ENCODE measurements around the gene SKAP2.

SKAP2 gene

DNA sequence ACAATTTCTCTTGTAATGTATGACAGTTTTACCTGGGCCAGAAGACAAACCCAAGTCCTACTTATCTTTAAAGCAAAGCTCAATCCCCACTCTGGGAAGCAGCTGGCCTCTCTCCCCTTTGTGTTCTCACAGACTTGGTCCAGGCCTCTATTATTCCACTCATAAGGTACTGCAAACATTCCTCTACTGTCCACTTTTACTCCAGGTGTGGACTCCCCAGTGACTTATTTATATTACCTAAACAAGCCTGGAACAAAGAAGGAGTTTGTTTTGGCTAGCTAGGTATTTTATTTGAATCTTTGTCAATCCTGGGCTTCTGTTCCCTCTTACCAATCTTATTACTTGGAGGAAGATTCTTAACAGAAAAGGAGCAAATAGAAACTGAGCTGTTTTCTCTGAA, 163.5 kb downstream of the SKAP2 start:
- H3K4me3 ChIP-seq (ENCODE audit: low read length), result no peak overlapping the region

DNA sequence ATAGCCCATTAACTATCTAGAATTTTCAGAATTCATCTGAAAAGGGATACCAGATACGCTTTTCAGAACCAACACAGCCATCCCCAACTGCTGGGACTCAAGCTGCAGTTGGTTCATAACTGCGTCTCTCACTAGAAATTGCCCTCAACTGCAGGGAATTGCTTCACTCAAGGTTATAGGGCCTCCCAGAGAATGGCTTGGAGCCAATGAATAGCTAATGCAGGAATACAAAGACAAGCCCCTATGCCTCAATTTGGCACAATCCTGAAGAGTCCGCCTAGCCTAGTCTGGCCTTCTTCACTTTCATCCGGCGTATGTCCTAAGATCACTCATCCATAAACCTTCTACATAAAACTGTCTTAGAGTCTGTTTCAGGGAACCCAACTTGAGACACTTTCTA, 164.0 kb downstream of the SKAP2 start:
- H3K36me3 ChIP-seq (ENCODE audit: insufficient read depth, low read depth, low read length), result no peaks in the 10 kb centered on the region
- H3K4me1 ChIP-seq (ENCODE audit: insufficient read depth, low read length), result no peaks in the 10 kb centered on the region
- no peak overlapping the region for H3K9ac ChIP-seq (ENCODE audit: low read depth, low read length)
- no peaks in the 10 kb centered on the region for H3K9me3 ChIP-seq (ENCODE audit: insufficient read depth, low read depth, low read length)
- no peak overlapping the region for H3K27ac ChIP-seq (ENCODE audit: low read length)
- H3K27me3 ChIP-seq (ENCODE audit: insufficient read depth, low read length), result no peaks in the 10 kb centered on the region
- H3K4me3 ChIP-seq (ENCODE audit: low read length), result no peak overlapping the region

More for the DNA sequence above, 163.5 kb downstream of the SKAP2 start:
- Histone ChIP-seq H3K9ac (ENCODE audit: low read depth, low read length) (no peak overlapping the region), H3K9me3 (ENCODE audit: insufficient read depth, low read depth, low read length) (no peaks in the 10 kb centered on the region), H3K27ac (ENCODE audit: low read length) (no peak overlapping the region), H3K27me3 (ENCODE audit: insufficient read depth, low read length) (no peaks in the 10 kb centered on the region), H3K4me1 (ENCODE audit: insufficient read depth, low read length) (no peaks in the 10 kb centered on the region), H3K36me3 (ENCODE audit: insufficient read depth, low read depth, low read length) (no peaks in the 10 kb centered on the region)

DNA sequence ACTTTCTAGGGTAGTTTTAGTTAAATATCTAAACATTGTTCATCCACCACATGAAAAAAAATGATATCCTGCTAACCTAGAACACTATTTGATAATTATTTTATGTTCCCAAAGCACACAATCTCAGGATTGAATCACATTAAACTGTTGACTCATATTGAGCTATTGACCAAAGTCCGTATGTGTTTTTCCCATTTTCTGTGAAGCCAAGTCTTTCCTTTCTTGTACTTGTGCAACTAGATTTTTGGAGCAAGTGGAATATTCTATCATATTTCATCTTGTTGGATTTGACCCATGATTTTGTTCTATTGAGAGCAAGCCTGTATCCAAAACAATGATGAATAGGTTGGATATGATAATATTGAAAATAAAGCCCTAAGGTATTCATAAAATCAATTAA, 164.6 kb downstream of the SKAP2 start:
- no peaks in the 10 kb centered on the region for H3K36me3 ChIP-seq (ENCODE audit: insufficient read depth, low read depth, low read length)
- no peak overlapping the region for H3K4me3 ChIP-seq (ENCODE audit: low read length)
- H3K9me3 ChIP-seq (ENCODE audit: insufficient read depth, low read depth, low read length), result no peaks in the 10 kb centered on the region
- no peaks in the 10 kb centered on the region for H3K4me1 ChIP-seq (ENCODE audit: insufficient read depth, low read length)
- no peaks in the 10 kb centered on the region for H3K27me3 ChIP-seq (ENCODE audit: insufficient read depth, low read length)
- no peak overlapping the region for H3K27ac ChIP-seq (ENCODE audit: low read length)
- no peak overlapping the region for H3K9ac ChIP-seq (ENCODE audit: low read depth, low read length)

DNA sequence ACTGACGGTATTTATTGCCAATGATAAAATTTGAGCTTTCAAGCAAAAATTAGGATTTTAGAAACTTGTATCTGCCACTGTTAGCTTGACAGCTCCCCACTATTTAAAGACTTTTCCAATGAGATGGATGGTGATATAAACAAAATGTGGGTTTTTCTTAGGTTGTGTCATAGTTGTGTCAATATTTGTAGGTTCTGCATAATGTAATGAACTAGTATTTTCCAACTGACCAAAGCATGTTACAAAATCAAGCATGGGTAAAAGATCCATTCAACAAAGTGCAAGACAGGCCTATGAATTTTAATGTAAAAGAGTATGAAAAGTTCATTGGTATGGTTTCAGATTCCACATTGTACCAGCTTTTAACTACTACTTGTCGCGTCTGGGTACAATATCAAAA, 165.6 kb downstream of the SKAP2 start:
- Histone ChIP-seq H3K27me3 (ENCODE audit: insufficient read depth, low read length) (no peaks in the 10 kb centered on the region), H3K36me3 (ENCODE audit: insufficient read depth, low read depth, low read length) (no peaks in the 10 kb centered on the region), H3K4me1 (ENCODE audit: insufficient read depth, low read length) (no peaks in the 10 kb centered on the region), H3K27ac (ENCODE audit: low read length) (no peak overlapping the region), H3K4me3 (ENCODE audit: low read length) (no peak overlapping the region), H3K9me3 (ENCODE audit: insufficient read depth, low read depth, low read length) (no peaks in the 10 kb centered on the region), H3K9ac (ENCODE audit: low read depth, low read length) (no peak overlapping the region)

DNA sequence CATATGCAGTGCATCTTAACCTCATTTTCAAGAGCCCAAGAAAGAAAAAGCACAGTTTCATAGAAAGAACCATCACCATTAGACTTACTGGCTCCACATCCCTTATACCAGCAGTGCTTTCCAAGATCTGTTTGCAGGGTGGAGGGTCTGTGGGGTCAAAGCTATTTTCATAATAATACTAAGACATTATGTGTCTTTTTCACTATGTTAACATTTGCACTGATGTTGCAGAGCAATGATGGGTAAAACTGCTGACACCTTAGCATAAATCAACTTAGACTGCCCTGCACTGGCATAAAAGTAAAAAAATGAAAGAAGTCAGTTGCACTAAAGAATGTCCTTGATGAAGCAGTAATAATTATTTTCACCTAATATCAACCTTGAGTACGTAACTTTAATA, 166.2 kb downstream of the SKAP2 start:
- no peaks in the 10 kb centered on the region for H3K9me3 ChIP-seq (ENCODE audit: insufficient read depth, low read depth, low read length)
- H3K27me3 ChIP-seq (ENCODE audit: insufficient read depth, low read length), result no peaks in the 10 kb centered on the region
- H3K4me1 ChIP-seq (ENCODE audit: insufficient read depth, low read length), result no peaks in the 10 kb centered on the region
- no peaks in the 10 kb centered on the region for H3K36me3 ChIP-seq (ENCODE audit: insufficient read depth, low read depth, low read length)
- H3K27ac ChIP-seq (ENCODE audit: low read length), result no peak overlapping the region
- no peak overlapping the region for H3K4me3 ChIP-seq (ENCODE audit: low read length)
- H3K9ac ChIP-seq (ENCODE audit: low read depth, low read length), result no peak overlapping the region

DNA sequence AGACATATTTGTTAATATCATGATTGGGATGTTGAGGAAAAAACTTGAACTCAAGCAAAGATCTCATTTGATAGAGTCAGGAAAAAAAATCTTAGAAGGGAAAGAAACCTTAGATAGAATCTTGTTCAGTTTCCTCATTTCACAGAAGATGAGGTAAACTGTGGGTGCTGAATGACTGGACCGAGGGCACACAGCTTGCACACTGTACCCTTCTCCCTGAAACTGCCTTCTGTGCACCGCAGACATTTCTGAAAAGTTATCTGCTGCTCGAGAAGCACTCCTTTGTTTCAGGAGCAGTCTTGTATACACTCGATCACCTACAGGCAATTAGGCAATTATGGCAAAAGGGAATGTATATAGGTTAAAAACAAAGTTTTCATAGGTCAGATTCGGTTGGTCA, 167.4 kb downstream of the SKAP2 start:
- Histone ChIP-seq H3K9me3 (ENCODE audit: insufficient read depth, low read depth, low read length) (no peaks in the 10 kb centered on the region), H3K4me1 (ENCODE audit: insufficient read depth, low read length) (peaks cover 3% of the 10 kb centered on the region), H3K27ac (ENCODE audit: low read length) (no peak overlapping the region), H3K36me3 (ENCODE audit: insufficient read depth, low read depth, low read length) (no peaks in the 10 kb centered on the region), H3K9ac (ENCODE audit: low read depth, low read length) (no peak overlapping the region), H3K27me3 (ENCODE audit: insufficient read depth, low read length) (no peaks in the 10 kb centered on the region), H3K4me3 (ENCODE audit: low read length) (no peak overlapping the region)

DNA sequence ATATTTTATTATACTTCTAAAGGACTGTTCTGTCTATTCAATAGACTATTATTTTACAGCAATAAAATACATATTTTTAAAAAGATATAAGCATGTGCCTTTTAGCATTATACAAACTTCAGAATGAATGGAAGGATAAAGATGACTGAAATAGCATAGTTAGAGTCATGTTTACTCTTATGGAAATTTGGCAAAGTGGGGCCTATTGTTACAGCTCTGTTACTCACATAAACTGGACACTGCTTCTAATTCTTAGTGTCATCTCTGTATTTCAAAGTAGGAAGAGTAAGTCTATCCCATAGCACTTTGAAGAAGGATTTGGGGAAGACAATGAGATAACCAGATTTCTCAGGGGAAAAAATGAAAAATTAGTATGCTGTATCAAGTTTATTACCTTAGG, 168.2 kb downstream of the SKAP2 start:
- Histone ChIP-seq H3K27ac (ENCODE audit: low read length) (no peak overlapping the region), H3K9me3 (ENCODE audit: insufficient read depth, low read depth, low read length) (no peaks in the 10 kb centered on the region), H3K36me3 (ENCODE audit: insufficient read depth, low read depth, low read length) (no peaks in the 10 kb centered on the region), H3K9ac (ENCODE audit: low read depth, low read length) (no peak overlapping the region), H3K27me3 (ENCODE audit: insufficient read depth, low read length) (no peaks in the 10 kb centered on the region), H3K4me3 (ENCODE audit: low read length) (no peak overlapping the region), H3K4me1 (ENCODE audit: insufficient read depth, low read length) (peaks cover 4% of the 10 kb centered on the region)

DNA sequence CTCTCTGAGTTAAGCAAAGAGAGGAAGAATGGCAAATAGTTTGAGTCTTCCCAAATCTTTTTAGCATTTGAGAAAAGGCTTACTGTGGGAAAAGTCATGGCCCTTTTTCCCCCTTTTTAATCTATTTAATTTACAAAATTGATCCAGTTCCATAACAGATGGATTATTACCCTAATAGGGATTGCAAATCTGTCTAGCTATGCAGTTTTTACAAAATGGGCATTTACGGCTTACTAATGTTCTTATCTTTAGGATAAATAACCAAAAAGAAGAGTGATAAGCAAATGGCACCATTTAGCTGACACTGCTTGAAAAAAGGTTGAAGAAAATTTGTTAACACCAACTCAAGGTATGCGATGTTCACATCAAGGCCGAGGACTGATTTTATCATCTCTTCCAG, 169.7 kb downstream of the SKAP2 start:
- peaks cover 4% of the 10 kb centered on the region for H3K4me1 ChIP-seq (ENCODE audit: insufficient read depth, low read length)
- no peaks in the 10 kb centered on the region for H3K27me3 ChIP-seq (ENCODE audit: insufficient read depth, low read length)
- H3K27ac ChIP-seq (ENCODE audit: low read length), result no peak overlapping the region
- H3K9ac ChIP-seq (ENCODE audit: low read depth, low read length), result no peak overlapping the region
- H3K36me3 ChIP-seq (ENCODE audit: insufficient read depth, low read depth, low read length), result no peaks in the 10 kb centered on the region
- no peak overlapping the region for H3K4me3 ChIP-seq (ENCODE audit: low read length)
- H3K9me3 ChIP-seq (ENCODE audit: insufficient read depth, low read depth, low read length), result no peaks in the 10 kb centered on the region

DNA sequence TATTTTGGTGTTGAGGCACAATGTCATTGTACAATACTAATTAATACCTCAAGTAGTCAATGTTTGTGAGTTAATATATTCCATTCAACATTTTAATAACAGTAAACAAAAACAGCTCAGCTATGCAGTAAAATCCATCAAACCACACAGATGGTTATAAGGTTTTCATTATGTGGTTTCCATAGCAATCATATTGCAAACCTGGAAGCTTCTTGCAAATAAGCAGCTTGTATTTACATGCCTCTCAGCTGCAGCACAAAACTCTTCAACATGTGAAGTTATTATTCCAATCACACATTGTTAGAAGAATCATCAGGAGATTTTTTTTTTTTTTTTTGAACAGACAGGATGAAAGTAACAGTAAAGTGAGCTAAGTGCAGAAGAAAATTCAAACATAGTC, 170.2 kb downstream of the SKAP2 start:
- H3K36me3 ChIP-seq (ENCODE audit: insufficient read depth, low read depth, low read length), result no peaks in the 10 kb centered on the region
- peaks cover 4% of the 10 kb centered on the region for H3K4me1 ChIP-seq (ENCODE audit: insufficient read depth, low read length)
- no peak overlapping the region for H3K4me3 ChIP-seq (ENCODE audit: low read length)
- no peaks in the 10 kb centered on the region for H3K9me3 ChIP-seq (ENCODE audit: insufficient read depth, low read depth, low read length)
- H3K27me3 ChIP-seq (ENCODE audit: insufficient read depth, low read length), result no peaks in the 10 kb centered on the region
- no peak overlapping the region for H3K9ac ChIP-seq (ENCODE audit: low read depth, low read length)
- H3K27ac ChIP-seq (ENCODE audit: low read length), result no peak overlapping the region

DNA sequence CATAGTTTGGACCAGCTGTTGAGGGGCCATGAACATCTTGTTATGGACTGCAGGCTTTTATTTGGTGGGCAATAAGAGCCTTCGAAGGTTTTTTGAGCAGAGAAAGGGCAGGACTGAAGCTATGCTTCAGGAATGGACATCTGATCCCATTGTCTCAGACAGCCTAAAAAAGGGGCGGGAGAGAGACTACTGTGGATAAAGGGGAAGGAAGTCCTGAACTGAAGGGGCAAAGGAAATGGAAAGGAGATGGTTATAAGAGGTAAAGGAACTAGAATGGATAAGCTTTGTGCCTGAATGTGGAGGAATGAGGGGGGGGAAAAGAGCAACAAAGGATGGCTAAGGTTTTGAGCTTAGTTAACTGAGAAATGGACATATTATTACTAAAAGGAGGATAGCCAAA, 172.5 kb downstream of the SKAP2 start:
- no peak overlapping the region for H3K27ac ChIP-seq (ENCODE audit: low read length)
- H3K4me3 ChIP-seq (ENCODE audit: low read length), result no peak overlapping the region
- H3K4me1 ChIP-seq (ENCODE audit: insufficient read depth, low read length), result peaks cover 4% of the 10 kb centered on the region
- no peaks in the 10 kb centered on the region for H3K27me3 ChIP-seq (ENCODE audit: insufficient read depth, low read length)
- H3K9ac ChIP-seq (ENCODE audit: low read depth, low read length), result no peak overlapping the region
- no peaks in the 10 kb centered on the region for H3K9me3 ChIP-seq (ENCODE audit: insufficient read depth, low read depth, low read length)
- H3K36me3 ChIP-seq (ENCODE audit: insufficient read depth, low read depth, low read length), result no peaks in the 10 kb centered on the region

DNA sequence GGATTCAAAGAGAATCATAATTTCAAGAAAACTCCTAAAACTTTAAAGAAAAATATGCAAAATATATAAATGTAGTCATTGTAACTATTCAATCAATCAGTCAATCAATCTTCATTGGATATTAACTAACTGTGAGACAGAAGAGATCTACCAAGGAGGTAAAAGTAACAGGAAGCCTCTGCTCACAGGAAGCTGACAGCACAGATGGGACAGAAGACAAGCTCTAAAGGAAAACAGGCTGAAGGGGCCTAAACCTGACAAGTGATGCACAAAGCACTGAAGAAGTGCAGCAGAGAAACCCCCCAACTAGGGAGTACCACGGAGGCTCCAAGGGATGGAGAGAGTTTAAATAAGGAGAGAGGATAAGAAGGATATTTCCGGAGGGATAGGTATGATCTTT, 173.0 kb downstream of the SKAP2 start:
- peaks cover 4% of the 10 kb centered on the region for H3K4me1 ChIP-seq (ENCODE audit: insufficient read depth, low read length)
- H3K4me3 ChIP-seq (ENCODE audit: low read length), result no peak overlapping the region

DNA sequence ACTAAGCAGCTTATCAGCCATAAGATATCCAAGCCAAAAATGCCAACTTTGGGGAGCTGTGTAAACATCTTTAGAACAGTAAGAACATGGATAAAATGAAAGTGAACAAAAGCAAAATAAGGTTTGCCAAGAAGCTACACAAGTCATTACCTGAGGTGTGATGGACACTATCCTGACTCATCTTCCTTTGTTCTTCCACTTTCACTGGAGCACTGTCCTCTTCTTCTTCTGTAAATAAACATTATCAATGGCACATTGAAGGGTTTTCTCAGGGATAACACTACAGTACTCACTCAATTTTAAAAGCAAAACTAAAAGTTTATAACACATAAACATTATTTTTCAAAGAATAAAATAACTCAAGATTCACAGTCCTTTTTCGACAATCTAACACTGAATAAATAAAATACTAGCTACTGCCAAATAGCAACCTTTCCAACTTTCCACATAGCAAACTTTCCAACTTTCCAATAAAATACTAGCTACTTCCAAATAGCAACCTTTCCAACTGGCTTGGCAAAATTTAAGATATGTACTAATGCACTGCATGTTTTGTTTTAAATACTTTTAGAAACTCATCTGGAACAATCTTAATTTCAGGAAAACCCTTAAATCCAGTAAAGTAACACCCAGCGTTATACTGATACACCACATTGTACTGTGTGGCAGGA, 174.1 kb downstream of the SKAP2 start:
- H3K4me1 ChIP-seq (ENCODE audit: insufficient read depth, low read length), result peaks cover 4% of the 10 kb centered on the region
- H3K27me3 ChIP-seq (ENCODE audit: insufficient read depth, low read length), result no peaks in the 10 kb centered on the region
- H3K4me3 ChIP-seq (ENCODE audit: low read length), result no peak overlapping the region
- no peak overlapping the region for H3K9ac ChIP-seq (ENCODE audit: low read depth, low read length)
- H3K27ac ChIP-seq (ENCODE audit: low read length), result no peak overlapping the region
- no peaks in the 10 kb centered on the region for H3K36me3 ChIP-seq (ENCODE audit: insufficient read depth, low read depth, low read length)
- H3K9me3 ChIP-seq (ENCODE audit: insufficient read depth, low read depth, low read length), result no peaks in the 10 kb centered on the region

More for the DNA sequence above, 173.0 kb downstream of the SKAP2 start:
- Histone ChIP-seq H3K9me3 (ENCODE audit: insufficient read depth, low read depth, low read length) (no peaks in the 10 kb centered on the region), H3K36me3 (ENCODE audit: insufficient read depth, low read depth, low read length) (no peaks in the 10 kb centered on the region), H3K9ac (ENCODE audit: low read depth, low read length) (no peak overlapping the region), H3K27me3 (ENCODE audit: insufficient read depth, low read length) (no peaks in the 10 kb centered on the region), H3K27ac (ENCODE audit: low read length) (no peak overlapping the region)

Data from iPS-20b (cell line).